22Rv1 (cell line): Measurements from ENCODE around the gene COMMD4.

Experiments
- CTCF ChIP-seq: fragments of 450-650 bp; IDR thresholded peaks from 2 replicates; pipeline ENCODE4 v1.5.1; 2017; ENCODE audit warnings: mild to moderate bottlenecking
- ZFX ChIP-seq: fragments of 450-650 bp; IDR thresholded peaks from 2 replicates; pipeline ENCODE4 v1.6.1; 2017; ENCODE audit warnings: antibody characterized with exemption, borderline replicate concordance

GRCh38 chr15:75356517-75356916, 20.7 kb downstream of the COMMD4 start:
- TF ChIP-seq CTCF (no peak), ZFX (no peak)
